ENCODE data around the gene ERCC6L2. TPM values are rescaled to one million over a fixed set of nuclear protein-coding genes. Genes with fewer than 3 reads are reported as not detected.

The ERCC6L2 gene
- total RNA-seq, 1 experiment from 2014 or later, result 39.2 TPM

- POLR2A ChIA-PET, result no interaction called here
Measured at GRCh38 chr9:95912773-95913172, 37.3 kb downstream of the ERCC6L2 start.

More at GRCh38 chr9:95912773-95913172, 37.3 kb downstream of the ERCC6L2 start:
- Histone ChIP-seq H3K9ac (ENCODE audit: low read length) (no peak overlapping the region), H2AFZ (ENCODE audit: low read depth, low read length, poor library complexity, severe bottlenecking) (no peak overlapping the region), H3K9me3 (ENCODE audit: control insufficient read depth in 1 of 2, insufficient read depth in 1 of 2, low read depth in 1 of 2, low read length in 2 of 2) (no peaks in the 10 kb centered on the region), H3K4me1 (ENCODE audit: control insufficient read depth in 1 of 2, insufficient read depth in 2 of 2, low read length in 2 of 2) (no peaks in the 10 kb centered on the region), H4K20me1 (ENCODE audit: insufficient read depth) (no peaks in the 10 kb centered on the region; the same call in 1 of the 2 replicates), H3K79me2 (ENCODE audit: insufficient read depth, low read length) (peaks cover 11% of the 10 kb centered on the region; the same call in 1 of the 2 replicates), H3K4me3 (replicated peaks in 1 of 2; ENCODE audit: low read depth in 1 of 2, low read length in 2 of 2) (no peak overlapping the region), H3K27me3 (ENCODE audit: insufficient read depth, low read length) (no peaks in the 10 kb centered on the region), H3K9me2 (ENCODE audit: insufficient read depth) (no peaks in the 10 kb centered on the region), H3K4me2 (ENCODE audit: low read length) (no peak overlapping the region), H3K36me3 (ENCODE audit: control insufficient read depth in 1 of 2, insufficient read depth in 2 of 2, low read length in 2 of 2) (peaks cover 2 to 12% of the 10 kb centered on the region in 2 experiments; a peak in 2 of 4 replicates), H3K27ac (ENCODE audit: low read depth, low read length) (no peak overlapping the region)
- ATAC-seq (no peak), DNase-seq (ENCODE audit: low read depth, low spot score) (no peak)
- intact Hi-C loops (cut with micrococcal nuclease), result no loop called here
- BruUV-seq (replicated peaks), result no TSS peak
- ChIA-PET RAD21 (ENCODE audit: low non-redundant PET in 1 of 2, low total read pairs in 2 of 2, uncharacterized antibody in 2 of 2, unreplicated experiment in 2 of 2) (no interaction called here), CTCF (no interaction called here)
- no peak for TF ChIP-seq RAD21 (IDR thresholded peaks at IDR 0.05; ENCODE audit: low read depth)
- no peak for TF ChIP-seq CBX3 (IDR thresholded peaks at IDR 0.05; ENCODE audit: low read depth)
- TF ChIP-seq SP1 (IDR thresholded peaks at IDR 0.05; ENCODE audit: low read depth), result no peak
- no peak for TF ChIP-seq EGR1 (IDR thresholded peaks at IDR 0.05; ENCODE audit: low read depth)
- no peak for TF ChIP-seq ZNF274 (IDR thresholded peaks at IDR 0.05; ENCODE audit: low read depth, low read length)
- TF ChIP-seq ELF1 (IDR thresholded peaks at IDR 0.05; ENCODE audit: borderline replicate concordance, low read depth), result no peak
- TF ChIP-seq REST (IDR thresholded peaks at IDR 0.05; ENCODE audit: low read depth), result no peak
- TF ChIP-seq JUND (IDR thresholded peaks at IDR 0.05), result no peak
- TF ChIP-seq YY1 (IDR thresholded peaks at IDR 0.05; ENCODE audit: extremely low read depth, insufficient replicate concordance, low read depth, low read length), result no peak
- TF ChIP-seq FOSL1 (IDR thresholded peaks at IDR 0.05; ENCODE audit: low read depth), result no peak
- no peak for TF ChIP-seq SIN3A (IDR thresholded peaks at IDR 0.05; ENCODE audit: low read depth)
- TF ChIP-seq TCF7L2 (IDR thresholded peaks at IDR 0.05; ENCODE audit: borderline replicate concordance, extremely low read depth, insufficient read depth, insufficient read length), result no peak
- TF ChIP-seq SRF (IDR thresholded peaks at IDR 0.05; ENCODE audit: low read depth), result no peak
- no peak for TF ChIP-seq ATF3 (IDR thresholded peaks at IDR 0.05)
- TF ChIP-seq EZH2 (IDR thresholded peaks at IDR 0.05), result no peak
- no peak for TF ChIP-seq POLR2AphosphoS5 (IDR thresholded peaks at IDR 0.05; ENCODE audit: low read depth, low read length)
- TF ChIP-seq ZFX (IDR thresholded peaks at IDR 0.05), result no peak
- TF ChIP-seq MAX (IDR thresholded peaks at IDR 0.05), result no peak
- no peak for TF ChIP-seq ZBTB33 (IDR thresholded peaks at IDR 0.05; ENCODE audit: extremely low read depth, insufficient replicate concordance, low read length)
- TF ChIP-seq EZH2phosphoT487 (IDR thresholded peaks at IDR 0.05; ENCODE audit: borderline replicate concordance), result no peak
